H9 (cell line): ENCODE measurements around the gene TERT. TPM values are rescaled to one million over a fixed set of nuclear protein-coding genes. Genes with fewer than 3 reads are reported as not detected.

ENCODE experiments used
- DNase-seq: peaks from one replicate; pipeline ENCODE4 v3.0.0-alpha.2; 2017
- H2AFZ ChIP-seq: one replicate; pipeline ENCODE4 v1.6.1; 2013; ENCODE audit warnings: mild to moderate bottlenecking, low read length, control low read depth, moderate library complexity
- H2AK5ac ChIP-seq: 2 replicates; pipeline ENCODE4 v1.6.1; 2013; ENCODE audit warnings: low read length, control low read depth, mixed read lengths; ENCODE audit not compliant: insufficient read length
- H2BK120ac ChIP-seq: one replicate; pipeline ENCODE4 v1.6.1; 2013; ENCODE audit warnings: low read depth, mild to moderate bottlenecking, low read length, control low read depth, inconsistent platforms; ENCODE audit not compliant: poor library complexity, severe bottlenecking
- H2BK12ac ChIP-seq: 2 replicates; pipeline ENCODE4 v1.6.1; 2013; ENCODE audit warnings: low read length, control low read depth, mixed read lengths, low read depth; ENCODE audit not compliant: insufficient read length
- H2BK15ac ChIP-seq: 2 replicates; pipeline ENCODE4 v1.6.1; 2013; ENCODE audit warnings: low read depth, low read length, control low read depth
- H2BK20ac ChIP-seq: one replicate; pipeline ENCODE4 v1.6.1; 2013; ENCODE audit warnings: low read depth, mild to moderate bottlenecking, low read length, control low read depth, inconsistent platforms; ENCODE audit not compliant: poor library complexity, severe bottlenecking
- H2BK5ac ChIP-seq: 2 replicates; pipeline ENCODE4 v1.6.1; 2013; ENCODE audit warnings: low read length, control low read depth, mixed read lengths; ENCODE audit not compliant: insufficient read length
- H3K14ac ChIP-seq: 2 replicates; pipeline ENCODE4 v1.6.1; 2013; ENCODE audit warnings: low read length, control low read depth; ENCODE audit not compliant: insufficient read depth
- H3K18ac ChIP-seq: 2 replicates; pipeline ENCODE4 v1.6.1; 2013; ENCODE audit warnings: low read depth, mild to moderate bottlenecking, mixed read lengths, low read length, control low read depth; ENCODE audit not compliant: insufficient read length
- H3K23ac ChIP-seq: 2 replicates; pipeline ENCODE4 v1.6.1; 2013; ENCODE audit warnings: low read length, control low read depth, mixed read lengths, low read depth; ENCODE audit not compliant: insufficient read length
- H3K23me2 ChIP-seq: 2 replicates; pipeline ENCODE4 v1.6.1; 2013; ENCODE audit warnings: low read depth, mild to moderate bottlenecking, mixed read lengths, low read length, control low read depth; ENCODE audit not compliant: insufficient read length, poor library complexity, severe bottlenecking
- H3K27ac ChIP-seq: 2 replicates; pipeline ENCODE4 v1.5.1; 2013; ENCODE audit warnings: low read length, control low read depth, mixed read lengths, low read depth; ENCODE audit not compliant: insufficient read length
- H3K27me3 ChIP-seq: 2 replicates; pipeline ENCODE4 v1.6.1; 2013; ENCODE audit warnings: low read length, control low read depth, inconsistent platforms; ENCODE audit not compliant: insufficient read depth
- H3K4ac ChIP-seq: 2 replicates; pipeline ENCODE4 v1.6.1; 2013; ENCODE audit warnings: low read depth, mild to moderate bottlenecking, control low read depth, inconsistent platforms, low read length, moderate library complexity
- H3K4me1 ChIP-seq: 2 replicates; pipeline ENCODE4 v1.6.1; 2013; ENCODE audit warnings: low read length, control low read depth, inconsistent platforms; ENCODE audit not compliant: insufficient read depth
- H3K4me2 ChIP-seq: 2 replicates; pipeline ENCODE4 v1.6.1; 2013; ENCODE audit warnings: low read length, control low read depth, mixed read lengths; ENCODE audit not compliant: insufficient read length, insufficient read depth
- H3K56ac ChIP-seq: 2 replicates; pipeline ENCODE4 v1.6.1; 2013; ENCODE audit warnings: low read depth, mild to moderate bottlenecking, mixed read lengths, low read length, control low read depth; ENCODE audit not compliant: insufficient read length
- H3K79me1 ChIP-seq: 2 replicates; pipeline ENCODE4 v1.6.1; 2013; ENCODE audit warnings: low read depth, mild to moderate bottlenecking, moderate library complexity, low read length, control low read depth, inconsistent platforms; ENCODE audit not compliant: insufficient read depth, poor library complexity, severe bottlenecking
- H3K79me2 ChIP-seq: 2 replicates; pipeline ENCODE4 v1.6.1; 2013; ENCODE audit warnings: low read length, control low read depth, inconsistent platforms; ENCODE audit not compliant: insufficient read depth
- H3K9ac ChIP-seq: 2 replicates; pipeline ENCODE4 v1.6.1; 2013; ENCODE audit warnings: low read length, control low read depth, mixed read lengths; ENCODE audit not compliant: insufficient read length; ENCODE audit errors: extremely low read depth
- H3K9me3 ChIP-seq: one replicate; pipeline ENCODE4 v1.6.1; 2013; ENCODE audit warnings: low read depth, low read length, inconsistent platforms; ENCODE audit not compliant: control insufficient read depth
- H3T11ph ChIP-seq: one replicate; pipeline ENCODE4 v1.6.1; 2013; ENCODE audit warnings: mild to moderate bottlenecking, low read length, control low read depth, inconsistent platforms
- H4K20me1 ChIP-seq: one replicate; pipeline ENCODE4 v1.6.1; 2013; ENCODE audit not compliant: control insufficient read depth, insufficient read length, insufficient read depth
- H4K5ac ChIP-seq: 2 replicates; pipeline ENCODE4 v1.6.1; 2013; ENCODE audit warnings: low read depth, mild to moderate bottlenecking, mixed read lengths, low read length, control low read depth; ENCODE audit not compliant: insufficient read length
- H4K8ac ChIP-seq: replicated peaks from 2 replicates; pipeline ENCODE4 v1.6.1; 2013; ENCODE audit warnings: low read length, control low read depth, mixed read lengths, low read depth; ENCODE audit not compliant: insufficient read length
- H4K91ac ChIP-seq: 2 replicates; pipeline ENCODE4 v1.6.1; 2013; ENCODE audit warnings: low read depth, mild to moderate bottlenecking, moderate library complexity, mixed read lengths, low read length, control low read depth; ENCODE audit not compliant: insufficient read length
- H3K27ac Mint-ChIP-seq, 3 experiments: 2 replicates in 2 of 3; 3 replicates in 1 of 3; pipeline ENCODE4 v1.8.0; 2020 to 2021; ENCODE audit warnings: mixed read lengths in 3 of 3, mild to moderate bottlenecking in 1 of 3, moderate library complexity in 1 of 3
- H3K27me3 Mint-ChIP-seq: 2 replicates; pipeline ENCODE4 v1.8.0; 2021; ENCODE audit warnings: low read depth, mild to moderate bottlenecking, moderate library complexity, mixed read lengths
- H3K36me3 Mint-ChIP-seq, 3 experiments: 2 replicates in 2 of 3; 3 replicates in 1 of 3; pipeline ENCODE4 v1.8.0; 2020 to 2021; ENCODE audit warnings: low read depth in 3 of 3, mixed read lengths in 3 of 3; ENCODE audit not compliant: insufficient read depth in 1 of 3
- H3K4me1 Mint-ChIP-seq, 2 experiments: 2 replicates each; pipeline ENCODE4 v1.8.0; 2020; ENCODE audit warnings: mixed read lengths in 2 of 2
- H3K4me3 Mint-ChIP-seq, 2 experiments: 2 replicates in 1 of 2; 3 replicates in 1 of 2; pipeline ENCODE4 v1.8.0; 2020 to 2021; ENCODE audit warnings: mild to moderate bottlenecking in 2 of 2, mixed read lengths in 2 of 2, moderate library complexity in 1 of 2
- H3K9me3 Mint-ChIP-seq, 2 experiments: 2 replicates in 1 of 2; 3 replicates in 1 of 2; pipeline ENCODE4 v1.8.0; 2020; ENCODE audit warnings: mild to moderate bottlenecking in 2 of 2, mixed read lengths in 2 of 2, moderate library complexity in 1 of 2
- WGBS: extraction: QIAGEN DNeasy Blood & Tissue Kit; methylation state at CpG from one replicate; pipeline ENCODE4 v1.1.7; 2013; ENCODE audit warnings: missing lambda C conversion rate, low lambda C conversion rate, mixed read lengths; ENCODE audit not compliant: insufficient read length; ENCODE audit errors: extremely low coverage; 5-methylcytosine and 5-hydroxymethylcytosine counted together
- total RNA-seq: library from RNA; stranded (reverse); gene quantifications from 2 replicates; pipeline ENCODE4 v1.2.1, GENCODE V29; 2021
- TF ChIP-seq, protein P1 (sequence below): fragments of 200-600 bp; sonication (generic); conservative IDR thresholded peaks from 3 replicates; pipeline ENCODE4 v1.8.0; 2021; ENCODE audit warnings: antibody characterized with exemption, mild to moderate bottlenecking

Gene TERT
- total RNA-seq, 1 experiment from 2014 or later: 15.5 TPM

DNA sequence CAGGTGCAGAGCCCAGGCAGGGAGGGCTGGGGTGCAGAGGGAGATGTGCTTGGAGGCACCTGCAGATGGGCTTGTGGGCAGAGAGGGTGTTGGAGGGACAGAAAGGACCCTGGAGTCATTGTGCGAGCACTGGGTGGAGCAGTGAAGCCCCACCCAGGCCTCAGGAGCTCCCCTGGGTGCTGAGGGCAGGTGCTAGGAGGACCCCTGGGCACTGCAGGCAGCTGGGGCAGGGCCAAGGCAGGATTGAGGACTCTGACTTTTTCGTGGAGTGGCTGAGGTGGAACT lies 80.0 kb downstream of the TERT start:
- Histone ChIP-seq H3K4ac (no peak overlapping the region), H2BK12ac (no peak overlapping the region), H2AFZ (no peak overlapping the region), H3K9ac (no peak overlapping the region), H4K91ac (no peak overlapping the region), H3K79me2 (no peaks in the 10 kb centered on the region), H3K4me2 (no peak overlapping the region), H3K56ac (no peak overlapping the region), H2BK5ac (no peak overlapping the region), H2AK5ac (no peak overlapping the region), H3K27ac (no peak overlapping the region), H3K9me3 (no peaks in the 10 kb centered on the region), H3K79me1 (no peaks in the 10 kb centered on the region), H4K8ac (no peak overlapping the region), H4K20me1 (peaks cover 3% of the 10 kb centered on the region), H2BK15ac (no peak overlapping the region), H2BK120ac (no peak overlapping the region), H3K4me1 (no peaks in the 10 kb centered on the region), H3K23ac (no peak overlapping the region), H2BK20ac (no peak overlapping the region), H3K18ac (no peak overlapping the region), H4K5ac (no peak overlapping the region), H3K14ac (no peak overlapping the region), H3T11ph (no peak overlapping the region), H3K27me3 (no peaks in the 10 kb centered on the region), H3K23me2 (no peaks in the 10 kb centered on the region)
- H3K4me3 Mint-ChIP-seq: no peak overlapping the region
- DNase-seq: no peak
- TF ChIP-seq, protein P1, sequence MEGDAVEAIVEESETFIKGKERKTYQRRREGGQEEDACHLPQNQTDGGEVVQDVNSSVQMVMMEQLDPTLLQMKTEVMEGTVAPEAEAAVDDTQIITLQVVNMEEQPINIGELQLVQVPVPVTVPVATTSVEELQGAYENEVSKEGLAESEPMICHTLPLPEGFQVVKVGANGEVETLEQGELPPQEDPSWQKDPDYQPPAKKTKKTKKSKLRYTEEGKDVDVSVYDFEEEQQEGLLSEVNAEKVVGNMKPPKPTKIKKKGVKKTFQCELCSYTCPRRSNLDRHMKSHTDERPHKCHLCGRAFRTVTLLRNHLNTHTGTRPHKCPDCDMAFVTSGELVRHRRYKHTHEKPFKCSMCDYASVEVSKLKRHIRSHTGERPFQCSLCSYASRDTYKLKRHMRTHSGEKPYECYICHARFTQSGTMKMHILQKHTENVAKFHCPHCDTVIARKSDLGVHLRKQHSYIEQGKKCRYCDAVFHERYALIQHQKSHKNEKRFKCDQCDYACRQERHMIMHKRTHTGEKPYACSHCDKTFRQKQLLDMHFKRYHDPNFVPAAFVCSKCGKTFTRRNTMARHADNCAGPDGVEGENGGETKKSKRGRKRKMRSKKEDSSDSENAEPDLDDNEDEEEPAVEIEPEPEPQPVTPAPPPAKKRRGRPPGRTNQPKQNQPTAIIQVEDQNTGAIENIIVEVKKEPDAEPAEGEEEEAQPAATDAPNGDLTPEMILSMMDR: no peak
- peaks cover 9% of the 10 kb centered on the region for H3K27me3 Mint-ChIP-seq
- peaks cover 3 to 6% of the 10 kb centered on the region in 2 experiments; a peak in 2 of 4 replicates for H3K4me1 Mint-ChIP-seq
- no CpG with 5 or more reads among the region's 2 CpGs for WGBS
- H3K36me3 Mint-ChIP-seq: no peaks in the 10 kb centered on the region
- no peak overlapping the region for H3K27ac Mint-ChIP-seq
- peaks cover 0 to 6% of the 10 kb centered on the region in 2 experiments; a peak in 3 of 5 replicates for H3K9me3 Mint-ChIP-seq
